Esophagus muscularis mucosa (tissue), 4 donors: ENCODE measurements around the gene LARGE1.

Experiments
- EP300 ChIP-seq: sonication (generic); formaldehyde crosslinking; IDR thresholded peaks from one replicate; pipeline ENCODE4 v1.6.1; 2017; ENCODE audit warnings: antibody characterized with exemption
- POLR2A ChIP-seq: fragments of 450-650 bp; IDR thresholded peaks from one replicate; pipeline ENCODE4 v1.6.1; 2017; ENCODE audit warnings: antibody characterized with exemption, moderate library complexity, mild to moderate bottlenecking, low read depth
- POLR2AphosphoS5 ChIP-seq, 2 donors: sonication (generic); formaldehyde crosslinking; IDR thresholded peaks; one replicate each; pipeline ENCODE4 v1.6.1; 2017; ENCODE audit warnings: antibody characterized with exemption in 2 of 2
- TF ChIP-seq, protein P1 (sequence below), 3 experiments: fragments of 200-600 bp in 2 of 3; fragments of 450-650 bp in 1 of 3; sonication (generic) in 2 of 3; IDR thresholded peaks; one replicate each; pipeline ENCODE4 v1.5.1; 2017 to 2019; ENCODE audit warnings: antibody characterized with exemption in 3 of 3, mild to moderate bottlenecking in 2 of 3, moderate library complexity in 1 of 3

GRCh38 chr22:33382436-33382835, 537.8 kb downstream of the LARGE1 start:
- TF ChIP-seq, protein P1, sequence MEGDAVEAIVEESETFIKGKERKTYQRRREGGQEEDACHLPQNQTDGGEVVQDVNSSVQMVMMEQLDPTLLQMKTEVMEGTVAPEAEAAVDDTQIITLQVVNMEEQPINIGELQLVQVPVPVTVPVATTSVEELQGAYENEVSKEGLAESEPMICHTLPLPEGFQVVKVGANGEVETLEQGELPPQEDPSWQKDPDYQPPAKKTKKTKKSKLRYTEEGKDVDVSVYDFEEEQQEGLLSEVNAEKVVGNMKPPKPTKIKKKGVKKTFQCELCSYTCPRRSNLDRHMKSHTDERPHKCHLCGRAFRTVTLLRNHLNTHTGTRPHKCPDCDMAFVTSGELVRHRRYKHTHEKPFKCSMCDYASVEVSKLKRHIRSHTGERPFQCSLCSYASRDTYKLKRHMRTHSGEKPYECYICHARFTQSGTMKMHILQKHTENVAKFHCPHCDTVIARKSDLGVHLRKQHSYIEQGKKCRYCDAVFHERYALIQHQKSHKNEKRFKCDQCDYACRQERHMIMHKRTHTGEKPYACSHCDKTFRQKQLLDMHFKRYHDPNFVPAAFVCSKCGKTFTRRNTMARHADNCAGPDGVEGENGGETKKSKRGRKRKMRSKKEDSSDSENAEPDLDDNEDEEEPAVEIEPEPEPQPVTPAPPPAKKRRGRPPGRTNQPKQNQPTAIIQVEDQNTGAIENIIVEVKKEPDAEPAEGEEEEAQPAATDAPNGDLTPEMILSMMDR (IDR thresholded peaks at IDR 0.05) = no peak
- TF ChIP-seq POLR2A (no peak), EP300 (no peak), POLR2AphosphoS5 (IDR thresholded peaks at IDR 0.05) (no peak)
